HG03097 (cell line): ENCODE results near the gene EPAS1.

Experiments
- ATAC-seq: cut with Tn5 transposase; IDR thresholded peaks from one replicate; pipeline ENCODE4 v1.9.1; 2021; ENCODE audit not compliant: unreplicated experiment, low FRiP score

The EPAS1 gene

DNA sequence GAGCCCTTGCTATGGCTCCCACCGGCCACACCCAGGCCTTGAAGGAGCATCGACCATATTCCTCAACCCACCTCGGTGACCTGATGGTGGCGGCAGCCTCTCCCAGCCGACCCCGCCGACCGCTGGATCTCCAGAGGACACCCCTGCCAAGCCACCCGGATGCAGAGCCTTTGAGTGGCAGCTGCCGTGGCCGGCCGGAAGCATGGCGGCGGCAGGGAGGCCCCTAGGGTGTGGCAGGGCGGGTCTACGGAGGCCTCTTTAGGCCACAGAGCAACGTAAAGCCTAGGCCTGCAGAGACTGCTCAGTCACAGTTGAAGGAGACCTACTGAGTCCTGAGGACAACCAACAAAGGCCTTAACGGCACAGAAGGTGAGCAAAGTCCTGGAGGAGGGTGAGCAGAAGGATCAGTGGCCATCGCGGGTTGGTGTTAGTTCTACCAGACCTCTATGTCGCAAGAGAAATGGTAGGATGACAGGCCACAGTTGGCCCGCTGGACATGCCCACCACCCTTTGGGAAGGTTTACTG, 131.8 kb downstream of the EPAS1 start:
- ATAC-seq, result no peak

GRCh38 chr2:46430413-46430812, 133.2 kb downstream of the EPAS1 start:
- ATAC-seq, result no peak

GRCh38 chr2:46430992-46431391, 133.8 kb downstream of the EPAS1 start:
- no peak for ATAC-seq

- no peak for ATAC-seq
These were observed 134.5 kb downstream of the EPAS1 start for GRCh38 chr2:46431481-46432235.

GRCh38 chr2:46434851-46435273, 137.7 kb downstream of the EPAS1 start:
- ATAC-seq, result no peak

GRCh38 chr2:46435353-46435752, 138.1 kb downstream of the EPAS1 start:
- ATAC-seq, result no peak

DNA sequence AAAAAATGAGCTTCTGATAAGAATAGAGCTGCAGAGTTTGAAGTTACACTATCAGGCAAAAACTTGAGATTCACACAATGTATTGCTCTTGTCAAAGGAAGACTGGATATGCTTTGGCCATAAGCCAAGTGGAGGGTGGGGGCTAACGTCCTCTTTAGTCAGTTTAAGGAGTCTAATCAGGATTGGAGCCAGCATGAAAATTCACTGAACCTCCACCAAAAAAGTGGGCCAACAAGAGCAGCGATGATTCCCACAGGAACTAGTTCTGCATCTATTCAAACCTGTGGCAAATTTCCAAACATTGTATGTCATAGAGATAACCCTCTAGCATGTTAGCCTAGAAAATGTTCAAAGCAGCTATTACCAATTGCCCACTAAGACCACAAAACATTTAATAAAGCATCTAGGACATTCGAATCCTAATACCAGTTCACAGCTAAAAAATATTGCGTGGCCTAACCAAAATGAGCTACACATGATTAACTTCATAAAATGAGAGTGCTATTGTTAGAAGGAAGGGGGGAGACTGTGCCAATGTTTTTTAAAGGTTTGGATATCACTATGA, 138.7 kb downstream of the EPAS1 start:
- no peak for ATAC-seq
